HepG2 (cell line): ENCODE data around the gene TBX10.

Experiments
- EZH2 ChIP-seq: conservative IDR thresholded peaks from 2 replicates; pipeline ENCODE4 v1.6.1; 2012; ENCODE audit warnings: mild to moderate bottlenecking, low read depth, low read length, moderate library complexity
- FOXP4 ChIP-seq: sonication (generic); formaldehyde crosslinking; IDR thresholded peaks from 2 replicates; pipeline ENCODE4 v1.4.0; 2020; ENCODE audit warnings: missing genetic modification reagents
- JUNB ChIP-seq: sonication (generic); formaldehyde crosslinking; IDR thresholded peaks from 2 replicates; pipeline ENCODE4 v1.8.0; 2022; ENCODE audit warnings: missing genetic modification reagents, mild to moderate bottlenecking, borderline replicate concordance
- KDM6A ChIP-seq: IDR thresholded peaks from 2 replicates; pipeline ENCODE4 v1.6.1; 2016; ENCODE audit warnings: low read depth
- POLR2A ChIP-seq, 2 experiments: IDR thresholded peaks; 2 replicates each; pipeline ENCODE4 v1.6.1; 2011; ENCODE audit warnings: low read depth in 2 of 2, low read length in 2 of 2, mild to moderate bottlenecking in 1 of 2, moderate library complexity in 1 of 2; ENCODE audit not compliant: insufficient read depth in 1 of 2
- SP1 ChIP-seq, 2 experiments: fragments of 450-650 bp in 1 of 2; sonication (generic) in 1 of 2; formaldehyde crosslinking in 1 of 2; IDR thresholded peaks; 2 replicates each; pipeline versions ENCODE4 v1.4.0 to v1.6.1; 2016 to 2020; ENCODE audit warnings: missing genetic modification reagents in 1 of 2
- ZNF3 ChIP-seq: IDR thresholded peaks from 2 replicates; pipeline ENCODE4 v1.7.0; 2017; ENCODE audit warnings: inconsistent platforms
- ZNF703 ChIP-seq: sonication (generic); formaldehyde crosslinking; IDR thresholded peaks from 2 replicates; pipeline ENCODE4 v1.5.1; 2020; ENCODE audit warnings: missing genetic modification reagents, mild to moderate bottlenecking, moderate library complexity, borderline replicate concordance
- ZNF780A ChIP-seq: sonication (generic); formaldehyde crosslinking; IDR thresholded peaks from 2 replicates; pipeline ENCODE4 v1.8.0; 2022; ENCODE audit warnings: mild to moderate bottlenecking, missing genetic modification reagents, moderate library complexity

- no peak for TF ChIP-seq ZNF703 (CRISPR knock-in tag)
- no peak for TF ChIP-seq FOXP4 (CRISPR knock-in tag)
- no peak for TF ChIP-seq POLR2A (IDR thresholded peaks at IDR 0.05; ENCODE audit: insufficient read depth in 1 of 2, low read depth in 2 of 2, low read length in 2 of 2)
- no peak for TF ChIP-seq SP1 (IDR thresholded peaks at IDR 0.05)
- no peak for TF ChIP-seq SP1 (CRISPR knock-in tag; IDR thresholded peaks at IDR 0.05)
- TF ChIP-seq KDM6A (CRISPR knock-in tag): no peak
- TF ChIP-seq ZNF3 (CRISPR knock-in tag): no peak
- no peak for TF ChIP-seq JUNB (CRISPR knock-in tag)
- no peak for TF ChIP-seq ZNF780A
- TF ChIP-seq EZH2: no peak
Measured at GRCh38 chr11:67627441-67627811, 12.1 kb downstream of the TBX10 start.
